ENCODE measurements around the gene WWOX. TPM values are rescaled to one million over a fixed set of nuclear protein-coding genes. Genes with fewer than 3 reads are reported as not detected.

WWOX gene
- total RNA-seq, 1 experiment from 2014 or later, result 15.6 TPM

DNA sequence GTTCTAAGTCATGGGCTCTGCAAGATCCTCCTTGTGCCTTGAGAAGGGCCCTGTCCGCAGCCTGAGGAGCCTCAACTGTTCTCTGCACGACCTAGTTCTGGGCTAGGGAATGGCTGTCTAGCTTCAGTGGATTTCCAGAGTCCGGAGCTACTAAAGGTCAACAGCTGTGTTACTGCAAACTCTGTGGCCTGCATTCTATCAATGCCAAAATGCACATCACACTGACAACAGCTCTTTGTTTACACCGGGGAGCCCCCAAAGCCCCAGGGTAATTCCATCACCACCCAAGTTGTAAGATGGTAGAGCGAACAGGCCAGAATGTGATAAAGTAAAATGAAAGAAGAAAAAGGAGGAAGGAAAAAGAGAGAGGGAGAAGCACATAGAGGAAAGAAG lies 890.9 kb downstream of the WWOX start:
- Histone ChIP-seq H2AFZ (ENCODE audit: low read length) (no peak overlapping the region), H3K23me2 (ENCODE audit: insufficient read length, low read depth, low read length, poor library complexity, severe bottlenecking) (no peaks in the 10 kb centered on the region), H2BK5ac (ENCODE audit: insufficient read length, low read length) (no peak overlapping the region), H3K4ac (ENCODE audit: low read depth, low read length) (no peak overlapping the region), H3K27me3 (ENCODE audit: insufficient read depth, low read length) (no peaks in the 10 kb centered on the region), H2BK12ac (ENCODE audit: insufficient read length, low read depth, low read length) (no peak overlapping the region), H3K9me3 (ENCODE audit: control insufficient read depth, low read depth, low read length) (no peaks in the 10 kb centered on the region), H2AK5ac (ENCODE audit: insufficient read length, low read length) (no peak overlapping the region), H4K8ac (replicated peaks; ENCODE audit: insufficient read length, low read depth, low read length) (no peak overlapping the region), H4K20me1 (ENCODE audit: control insufficient read depth, insufficient read depth, insufficient read length) (no peaks in the 10 kb centered on the region), H3K79me2 (ENCODE audit: insufficient read depth, low read length) (no peaks in the 10 kb centered on the region), H3K4me2 (ENCODE audit: insufficient read depth, insufficient read length, low read length) (no peak overlapping the region), H3K18ac (ENCODE audit: insufficient read length, low read depth, low read length) (no peak overlapping the region), H3K56ac (ENCODE audit: insufficient read length, low read depth, low read length) (no peak overlapping the region), H3K23ac (ENCODE audit: insufficient read length, low read depth, low read length) (no peak overlapping the region), H3K14ac (ENCODE audit: insufficient read depth, low read length) (no peak overlapping the region), H2BK20ac (ENCODE audit: low read depth, low read length, poor library complexity, severe bottlenecking) (no peak overlapping the region), H3K27ac (ENCODE audit: insufficient read length, low read depth, low read length) (no peak overlapping the region), H3K9ac (ENCODE audit: extremely low read depth, insufficient read length, low read length) (no peak overlapping the region), H2BK15ac (ENCODE audit: low read depth, low read length) (no peak overlapping the region), H4K91ac (ENCODE audit: insufficient read length, low read depth, low read length) (no peak overlapping the region), H4K5ac (ENCODE audit: insufficient read length, low read depth, low read length) (no peak overlapping the region), H2BK120ac (ENCODE audit: low read depth, low read length, poor library complexity, severe bottlenecking) (no peak overlapping the region), H3K79me1 (ENCODE audit: insufficient read depth, low read depth, low read length, poor library complexity, severe bottlenecking) (no peaks in the 10 kb centered on the region), H3T11ph (ENCODE audit: low read length) (no peak overlapping the region), H3K4me1 (ENCODE audit: insufficient read depth, low read length) (peaks cover 5% of the 10 kb centered on the region; the same call in 1 of the 2 replicates)
- no CpG with 5 or more reads among the region's 5 CpGs for WGBS (ENCODE audit: extremely low coverage, insufficient read length, low lambda C conversion rate)
- Mint-ChIP-seq H3K4me1 (peaks cover 30 to 32% of the 10 kb centered on the region in 2 experiments), H3K36me3 (ENCODE audit: insufficient read depth in 1 of 3, low read depth in 3 of 3) (no peaks in the 10 kb centered on the region), H3K27ac (no peak overlapping the region), H3K9me3 (no peaks in the 10 kb centered on the region), H3K4me3 (no peak overlapping the region), H3K27me3 (ENCODE audit: low read depth) (peaks cover 2% of the 10 kb centered on the region; the same call in 1 of the 2 replicates)
- DNase-seq, result no peak
- TF ChIP-seq, protein P1, sequence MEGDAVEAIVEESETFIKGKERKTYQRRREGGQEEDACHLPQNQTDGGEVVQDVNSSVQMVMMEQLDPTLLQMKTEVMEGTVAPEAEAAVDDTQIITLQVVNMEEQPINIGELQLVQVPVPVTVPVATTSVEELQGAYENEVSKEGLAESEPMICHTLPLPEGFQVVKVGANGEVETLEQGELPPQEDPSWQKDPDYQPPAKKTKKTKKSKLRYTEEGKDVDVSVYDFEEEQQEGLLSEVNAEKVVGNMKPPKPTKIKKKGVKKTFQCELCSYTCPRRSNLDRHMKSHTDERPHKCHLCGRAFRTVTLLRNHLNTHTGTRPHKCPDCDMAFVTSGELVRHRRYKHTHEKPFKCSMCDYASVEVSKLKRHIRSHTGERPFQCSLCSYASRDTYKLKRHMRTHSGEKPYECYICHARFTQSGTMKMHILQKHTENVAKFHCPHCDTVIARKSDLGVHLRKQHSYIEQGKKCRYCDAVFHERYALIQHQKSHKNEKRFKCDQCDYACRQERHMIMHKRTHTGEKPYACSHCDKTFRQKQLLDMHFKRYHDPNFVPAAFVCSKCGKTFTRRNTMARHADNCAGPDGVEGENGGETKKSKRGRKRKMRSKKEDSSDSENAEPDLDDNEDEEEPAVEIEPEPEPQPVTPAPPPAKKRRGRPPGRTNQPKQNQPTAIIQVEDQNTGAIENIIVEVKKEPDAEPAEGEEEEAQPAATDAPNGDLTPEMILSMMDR (conservative IDR thresholded peaks at IDR 0.05), result no peak
